ENCODE data around the gene RPL39L. TPM values are rescaled to one million over a fixed set of nuclear protein-coding genes. Genes with fewer than 3 reads are reported as not detected.
A peak's percentile ranks its signal among the peaks of the same experiment; 100 is the strongest.

RPL39L gene
- total RNA-seq, 1 donor from 2014 or later = 10.5 TPM

DNA sequence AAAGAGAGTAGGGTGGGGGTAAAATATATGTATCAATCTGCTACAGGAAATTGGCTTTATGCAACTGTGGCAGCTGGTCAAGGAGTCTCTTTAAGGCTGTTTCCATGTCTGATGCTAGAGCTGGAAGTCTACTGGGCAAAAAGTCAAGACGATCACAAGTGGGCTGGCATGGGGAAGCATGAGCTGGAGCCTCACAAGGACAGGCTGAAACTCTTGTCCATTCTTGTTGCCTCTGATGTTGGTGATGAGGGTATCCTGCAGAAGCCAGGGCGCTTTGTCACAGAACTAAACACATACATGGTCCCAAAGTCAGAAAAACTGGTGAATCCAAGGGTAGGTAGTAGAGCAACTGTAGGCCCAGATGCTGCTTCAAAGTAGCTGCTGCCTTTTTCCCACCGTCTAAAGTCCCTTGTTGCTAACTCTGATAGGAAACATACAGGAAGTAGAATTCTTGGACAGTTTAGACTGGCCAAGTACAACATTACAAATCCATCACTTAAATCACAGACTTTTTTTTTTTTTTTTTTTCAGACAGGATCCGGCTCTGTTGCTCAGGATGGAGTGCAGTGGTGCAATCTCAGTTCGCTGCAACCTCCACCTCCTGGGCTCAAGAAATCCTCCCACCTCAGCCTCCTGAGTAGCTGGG lies 54.2 kb downstream of the RPL39L start:
- Mint-ChIP-seq H3K9me3 (ENCODE audit: low read depth) (peaks cover 16% of the 10 kb centered on the region), H3K36me3 (ENCODE audit: insufficient read depth) (peaks cover 5% of the 10 kb centered on the region), H3K4me1 (ENCODE audit: low read depth) (no peaks in the 10 kb centered on the region), H3K4me3 (ENCODE audit: low read depth) (no peak overlapping the region), H3K27ac (no peak overlapping the region), H3K27me3 (no peaks in the 10 kb centered on the region)
- no peak for DNase-seq (ENCODE audit: low spot score, unreplicated experiment)
- TF ChIP-seq, protein P1, sequence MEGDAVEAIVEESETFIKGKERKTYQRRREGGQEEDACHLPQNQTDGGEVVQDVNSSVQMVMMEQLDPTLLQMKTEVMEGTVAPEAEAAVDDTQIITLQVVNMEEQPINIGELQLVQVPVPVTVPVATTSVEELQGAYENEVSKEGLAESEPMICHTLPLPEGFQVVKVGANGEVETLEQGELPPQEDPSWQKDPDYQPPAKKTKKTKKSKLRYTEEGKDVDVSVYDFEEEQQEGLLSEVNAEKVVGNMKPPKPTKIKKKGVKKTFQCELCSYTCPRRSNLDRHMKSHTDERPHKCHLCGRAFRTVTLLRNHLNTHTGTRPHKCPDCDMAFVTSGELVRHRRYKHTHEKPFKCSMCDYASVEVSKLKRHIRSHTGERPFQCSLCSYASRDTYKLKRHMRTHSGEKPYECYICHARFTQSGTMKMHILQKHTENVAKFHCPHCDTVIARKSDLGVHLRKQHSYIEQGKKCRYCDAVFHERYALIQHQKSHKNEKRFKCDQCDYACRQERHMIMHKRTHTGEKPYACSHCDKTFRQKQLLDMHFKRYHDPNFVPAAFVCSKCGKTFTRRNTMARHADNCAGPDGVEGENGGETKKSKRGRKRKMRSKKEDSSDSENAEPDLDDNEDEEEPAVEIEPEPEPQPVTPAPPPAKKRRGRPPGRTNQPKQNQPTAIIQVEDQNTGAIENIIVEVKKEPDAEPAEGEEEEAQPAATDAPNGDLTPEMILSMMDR (IDR thresholded peaks at IDR 0.05; ENCODE audit: unreplicated experiment) = no peak

DNA sequence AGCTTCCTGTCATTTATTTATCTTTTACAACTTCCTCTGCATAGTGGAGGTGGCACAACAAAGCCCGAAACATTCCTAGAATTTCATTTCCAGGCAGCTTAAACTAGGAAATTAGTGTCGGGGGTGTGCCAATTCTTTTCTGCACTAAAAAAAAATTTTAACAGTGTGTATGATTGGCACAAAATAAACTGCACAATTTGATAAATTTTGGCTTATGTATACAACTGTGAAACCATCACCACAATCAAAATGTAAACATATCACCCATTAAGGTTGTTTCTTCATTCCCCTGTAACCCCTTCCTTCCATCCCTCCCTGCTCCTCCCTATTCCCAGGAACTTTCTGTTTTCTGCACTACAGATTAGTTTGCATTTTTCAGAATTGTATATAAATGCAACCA lies 54.7 kb downstream of the RPL39L start:
- TF ChIP-seq, protein P1 (IDR thresholded peaks at IDR 0.05; ENCODE audit: unreplicated experiment) = no peak
- no peak overlapping the region for H3K27ac Mint-ChIP-seq
- H3K9me3 Mint-ChIP-seq (ENCODE audit: low read depth) = peaks cover 13% of the 10 kb centered on the region
- no peaks in the 10 kb centered on the region for H3K4me1 Mint-ChIP-seq (ENCODE audit: low read depth)
- no peaks in the 10 kb centered on the region for H3K27me3 Mint-ChIP-seq
- H3K36me3 Mint-ChIP-seq (ENCODE audit: insufficient read depth) = peaks cover 4% of the 10 kb centered on the region
- H3K4me3 Mint-ChIP-seq (ENCODE audit: low read depth) = no peak overlapping the region
- no peak for DNase-seq (ENCODE audit: low spot score, unreplicated experiment)

DNA sequence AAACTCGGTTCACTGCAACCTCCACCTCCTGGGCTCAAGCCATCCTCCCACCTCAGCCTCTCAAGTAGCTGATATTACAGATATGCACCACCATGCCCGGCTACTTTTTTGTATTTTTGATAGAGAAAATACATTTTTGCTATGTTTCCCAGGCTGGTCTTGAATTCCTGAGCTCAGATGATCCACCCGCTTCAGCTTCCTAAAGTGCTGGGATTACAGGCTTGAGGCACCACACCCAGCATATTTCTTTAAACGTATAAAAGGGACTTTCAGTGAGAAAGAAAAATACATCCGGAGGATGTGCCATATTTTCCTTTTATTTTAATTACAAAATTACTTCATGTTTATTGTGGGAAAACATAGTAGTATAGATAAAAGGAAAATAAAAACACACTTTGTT lies 55.2 kb downstream of the RPL39L start:
- TF ChIP-seq, protein P1 (IDR thresholded peaks at IDR 0.05; ENCODE audit: unreplicated experiment) = no peak
- Mint-ChIP-seq H3K27ac (no peak overlapping the region), H3K36me3 (ENCODE audit: insufficient read depth) (peaks cover 4% of the 10 kb centered on the region), H3K27me3 (no peaks in the 10 kb centered on the region), H3K9me3 (ENCODE audit: low read depth) (peaks cover 11% of the 10 kb centered on the region), H3K4me1 (ENCODE audit: low read depth) (no peaks in the 10 kb centered on the region), H3K4me3 (ENCODE audit: low read depth) (no peak overlapping the region)
- no peak for DNase-seq (ENCODE audit: low spot score, unreplicated experiment)

DNA sequence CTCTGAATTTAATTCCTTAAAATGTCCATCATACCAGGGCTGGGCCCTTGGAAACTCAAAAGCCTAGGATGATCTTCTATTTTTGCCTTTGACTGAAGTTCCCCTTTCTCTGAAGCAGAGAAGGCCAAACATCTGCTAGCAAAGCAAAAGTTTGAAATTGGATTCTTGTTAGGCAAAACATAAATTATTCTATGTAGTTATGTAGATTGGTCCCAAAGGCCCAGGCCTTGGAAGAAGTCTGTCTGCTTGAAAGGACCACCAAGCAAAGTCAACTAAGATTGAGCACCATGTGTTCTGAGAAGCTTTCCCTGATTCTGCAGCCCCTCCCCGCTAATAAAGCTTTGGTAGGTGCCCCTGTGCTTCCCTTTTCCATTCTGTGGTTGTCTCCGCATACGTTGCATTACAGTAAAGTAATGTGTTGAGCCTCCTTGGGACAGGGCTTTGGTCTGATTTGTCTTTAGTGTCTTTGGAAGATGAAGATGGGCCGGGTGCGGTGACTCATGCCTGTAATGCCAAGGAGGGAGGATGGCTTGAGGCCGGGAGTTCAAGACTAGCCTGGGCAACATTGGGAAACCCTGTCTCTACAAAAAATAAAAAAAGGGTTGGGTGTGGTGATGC lies 56.4 kb downstream of the RPL39L start:
- H3K4me1 Mint-ChIP-seq (ENCODE audit: low read depth) = no peaks in the 10 kb centered on the region
- H3K27ac Mint-ChIP-seq = peak overlapping the region; percentile 18
- TF ChIP-seq, protein P1 (IDR thresholded peaks at IDR 0.05; ENCODE audit: unreplicated experiment) = no peak
- H3K9me3 Mint-ChIP-seq (ENCODE audit: low read depth) = peaks cover 3% of the 10 kb centered on the region
- no peaks in the 10 kb centered on the region for H3K27me3 Mint-ChIP-seq
- DNase-seq (ENCODE audit: low spot score, unreplicated experiment) = no peak
- H3K36me3 Mint-ChIP-seq (ENCODE audit: insufficient read depth) = peaks cover 5% of the 10 kb centered on the region
- no peak overlapping the region for H3K4me3 Mint-ChIP-seq (ENCODE audit: low read depth)

DNA sequence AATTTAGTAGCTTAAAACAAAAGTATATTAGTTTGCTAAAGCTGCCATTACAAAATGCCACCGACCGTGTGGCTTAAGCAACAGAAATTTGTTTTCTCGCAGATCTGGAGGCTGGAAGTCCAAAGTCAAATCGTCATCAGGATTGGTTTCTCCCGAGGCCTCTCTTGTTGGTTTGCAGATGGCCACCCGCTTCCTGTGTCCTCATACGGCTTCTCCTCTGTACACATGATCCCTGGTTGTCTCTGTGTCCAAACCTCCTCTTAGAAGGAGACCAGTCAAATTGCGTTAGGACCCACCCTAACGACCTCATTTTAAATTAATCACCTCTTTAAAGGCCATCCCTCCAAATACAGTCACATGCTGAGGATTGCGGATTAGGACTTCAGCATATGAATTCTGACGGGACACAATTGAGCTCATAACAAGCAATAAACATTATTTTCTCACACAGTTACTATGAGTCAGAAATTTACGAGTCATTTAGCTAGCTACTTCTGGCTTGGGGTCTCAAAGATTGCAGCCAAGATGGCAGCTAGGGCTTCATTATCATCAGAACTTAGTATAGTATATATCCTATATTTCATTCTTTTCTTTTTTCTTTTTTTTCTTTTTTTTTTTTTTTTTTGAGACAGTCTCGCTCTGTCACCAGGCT lies 58.4 kb downstream of the RPL39L start:
- Mint-ChIP-seq H3K9me3 (ENCODE audit: low read depth) (no peaks in the 10 kb centered on the region), H3K4me3 (ENCODE audit: low read depth) (no peak overlapping the region), H3K27ac (no peak overlapping the region), H3K4me1 (ENCODE audit: low read depth) (no peaks in the 10 kb centered on the region), H3K27me3 (no peaks in the 10 kb centered on the region), H3K36me3 (ENCODE audit: insufficient read depth) (peaks cover 9% of the 10 kb centered on the region)
- TF ChIP-seq, protein P1 (IDR thresholded peaks at IDR 0.05; ENCODE audit: unreplicated experiment) = no peak
- no peak for DNase-seq (ENCODE audit: low spot score, unreplicated experiment)

Measured in progenitor cell of endocrine pancreas (in vitro differentiated cells).